NB4 (cell line): Measurements from ENCODE around the gene KIF17.

Experiments used
- DNase-seq: peaks from one replicate; pipeline ENCODE4 v3.0.0; 2010; ENCODE audit warnings: low read depth
- H3K4me3 ChIP-seq: one replicate; pipeline ENCODE4 v1.5.1; 2011; ENCODE audit warnings: mild to moderate bottlenecking, low read depth, low read length, moderate library complexity
- CTCF ChIP-seq: IDR thresholded peaks from one replicate; pipeline ENCODE4 v1.5.1; 2012; ENCODE audit warnings: low read depth, low read length
- MAX ChIP-seq: IDR thresholded peaks from 2 replicates; pipeline ENCODE4 v1.6.1; 2011; ENCODE audit warnings: low read depth, low read length
- MYC ChIP-seq: IDR thresholded peaks from 2 replicates; pipeline ENCODE4 v1.6.1; 2011; ENCODE audit warnings: low read depth, low read length
- POLR2A ChIP-seq: IDR thresholded peaks from 2 replicates; pipeline ENCODE4 v1.6.1; 2011; ENCODE audit warnings: mild to moderate bottlenecking; ENCODE audit not compliant: insufficient read length; ENCODE audit errors: extremely low read depth

The KIF17 gene

DNA sequence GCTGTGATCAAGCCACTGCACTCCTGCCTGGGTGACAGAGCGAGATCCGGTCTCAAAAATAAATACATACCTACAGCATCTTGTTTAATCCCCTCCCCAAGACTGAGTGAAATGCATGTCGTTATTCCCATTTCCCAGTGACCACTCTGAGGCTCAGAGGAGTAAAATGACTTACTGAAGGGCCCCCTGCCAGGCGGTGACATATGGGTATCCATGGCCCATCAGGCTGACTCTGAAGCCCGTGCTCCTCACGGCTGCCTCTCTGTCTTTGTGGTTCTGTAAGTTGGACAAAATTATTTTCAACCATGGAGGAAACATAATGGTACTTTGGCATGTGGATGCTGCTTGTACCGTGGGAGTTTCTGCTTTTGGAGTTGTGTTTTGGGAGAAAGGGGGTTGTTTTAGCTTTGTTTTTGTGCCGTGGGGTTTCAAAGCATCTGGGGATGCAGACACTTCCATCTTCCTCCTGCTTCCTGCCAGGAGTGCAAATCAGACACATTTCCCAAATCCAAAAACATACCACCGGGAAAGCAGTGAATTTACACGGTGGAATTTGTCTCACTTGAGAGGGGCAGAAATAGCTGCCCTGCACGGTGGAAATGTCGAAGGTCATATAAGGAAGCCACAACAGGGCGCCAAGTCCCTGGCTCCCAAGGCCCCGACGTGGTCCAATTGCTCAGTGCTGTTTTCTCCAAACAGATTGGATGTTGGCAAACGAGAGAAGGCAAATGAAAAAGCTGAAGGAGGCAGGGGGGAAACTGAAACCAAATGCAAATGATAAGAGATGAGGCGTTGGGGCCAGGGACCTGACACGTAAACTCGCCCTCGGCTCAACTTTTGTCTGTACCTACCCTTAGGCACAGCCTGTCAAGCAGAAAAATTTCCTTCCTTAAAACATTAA, 101.6 kb downstream of the KIF17 start:
- no peak overlapping the region for H3K4me3 ChIP-seq
- TF ChIP-seq POLR2A (no peak), MAX (no peak), MYC (no peak), CTCF (no peak)
- DNase-seq: no peak

DNA sequence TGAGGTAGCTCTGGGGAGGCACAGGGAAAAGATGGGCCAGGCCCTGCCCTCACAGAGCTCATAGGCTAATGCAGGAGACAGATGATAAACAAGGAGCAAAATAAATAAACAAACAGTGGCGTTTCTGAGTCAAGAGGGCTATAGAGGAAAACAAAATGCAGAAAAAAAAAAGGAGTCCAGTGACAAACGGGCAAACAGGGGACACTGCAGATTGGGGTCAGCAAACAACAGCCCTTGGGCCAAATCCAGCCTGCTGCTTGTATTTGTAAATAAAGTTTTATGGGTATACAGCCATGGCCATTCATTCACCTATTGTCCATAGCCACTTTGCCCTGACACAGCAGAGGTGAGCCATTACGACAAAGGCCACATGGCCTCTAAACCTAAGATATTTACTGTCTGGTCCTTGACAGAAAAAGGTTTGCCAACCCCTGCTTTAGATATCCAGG, 103.7 kb downstream of the KIF17 start:
- no peak for TF ChIP-seq MYC
- TF ChIP-seq CTCF: no peak
- no peak for TF ChIP-seq POLR2A
- no peak for TF ChIP-seq MAX
- H3K4me3 ChIP-seq: no peak overlapping the region
- no peak for DNase-seq
